GM10847 (cell line): ENCODE results near the gene PNPLA6.

Experiments
- POLR2A ChIP-seq: IDR thresholded peaks from 2 replicates; pipeline ENCODE4 v1.6.1; 2011; ENCODE audit not compliant: insufficient read length; ENCODE audit errors: extremely low read depth

The PNPLA6 gene

GRCh38 chr19:7506385-7507328 lies 28.9 kb upstream of the PNPLA6 start:
- no peak for TF ChIP-seq POLR2A

- no peak for TF ChIP-seq POLR2A
Observed at GRCh38 chr19:7507884-7508283, 27.6 kb upstream of the PNPLA6 start.

GRCh38 chr19:7509625-7510024 lies 25.9 kb upstream of the PNPLA6 start:
- no peak for TF ChIP-seq POLR2A

GRCh38 chr19:7512400-7512851 lies 23.1 kb upstream of the PNPLA6 start:
- TF ChIP-seq POLR2A, result no peak

- TF ChIP-seq POLR2A, result no peak
Observed at GRCh38 chr19:7513809-7514642, 21.5 kb upstream of the PNPLA6 start.

- no peak for TF ChIP-seq POLR2A
Observed at GRCh38 chr19:7515110-7515644, 20.3 kb upstream of the PNPLA6 start.

GRCh38 chr19:7515645-7516151 lies 19.8 kb upstream of the PNPLA6 start, which contains the start of gene ZNF358:
TSS of gene ZNF358 (plus strand) at chr19:7516103. CDS start at chr19:7519243, 3,140 bp downstream.
- TF ChIP-seq POLR2A, result no peak

GRCh38 chr19:7516333-7516732 lies 19.2 kb upstream of the PNPLA6 start:
- no peak for TF ChIP-seq POLR2A

- no peak for TF ChIP-seq POLR2A
Observed at GRCh38 chr19:7516878-7517277, 18.6 kb upstream of the PNPLA6 start.

GRCh38 chr19:7519361-7520130 lies 16.0 kb upstream of the PNPLA6 start:
- no peak for TF ChIP-seq POLR2A

GRCh38 chr19:7520131-7521051 lies 15.1 kb upstream of the PNPLA6 start:
- no peak for TF ChIP-seq POLR2A

GRCh38 chr19:7521551-7522071 lies 13.9 kb upstream of the PNPLA6 start:
- TF ChIP-seq POLR2A, result no peak

GRCh38 chr19:7522072-7522922 lies 13.2 kb upstream of the PNPLA6 start, which contains the start of gene MCOLN1:
TSS of gene MCOLN1 (plus strand) at chr19:7522624. CDS start at chr19:7522751, 127 bp downstream.
- TF ChIP-seq POLR2A, result peak; percentile 58
